ENCODE results near the gene GLIPR1L2.
"Not testable (repeated sequence)": the region's sequence is repeated elsewhere in the genome, so short reads cannot be mapped to it uniquely, and the experiment has no call there.

DNA sequence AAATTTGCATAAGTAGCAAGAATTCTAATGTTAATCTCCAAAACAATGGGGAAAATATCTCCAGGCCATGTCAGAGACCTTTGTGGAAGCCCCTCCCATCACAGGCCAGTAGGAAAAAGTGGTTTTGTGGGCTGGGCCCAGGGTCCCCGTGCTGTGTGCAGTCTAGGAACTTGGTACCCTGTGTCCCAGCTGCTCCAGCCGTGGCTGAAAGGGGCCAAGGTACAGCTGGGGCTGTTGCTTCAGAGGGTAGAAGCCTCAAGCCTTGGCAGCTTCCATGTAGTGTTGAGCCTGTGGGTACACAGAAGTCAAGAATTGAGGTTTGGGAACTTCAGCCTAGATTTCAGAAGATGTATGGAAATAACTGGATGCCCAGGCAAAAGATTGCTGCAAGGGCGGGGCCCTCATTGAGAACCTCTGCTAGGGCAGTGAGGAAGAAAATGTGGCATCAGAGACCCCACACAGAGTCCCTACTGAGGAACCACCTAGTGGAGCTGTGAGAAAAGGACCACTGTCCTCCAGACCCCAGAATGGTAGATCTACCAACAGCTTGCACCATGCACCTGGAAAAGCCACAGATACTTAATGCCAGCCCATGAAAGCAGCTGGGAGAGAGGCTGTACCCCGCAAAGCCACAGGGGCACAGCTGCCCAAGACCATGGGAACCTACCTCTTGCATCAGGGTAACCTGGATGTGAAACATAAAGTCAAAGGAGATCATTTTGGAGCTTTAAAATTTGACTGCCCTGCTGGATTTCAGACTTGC, 51.0 kb downstream of the GLIPR1L2 start:
- TF ChIP-seq, protein P1, sequence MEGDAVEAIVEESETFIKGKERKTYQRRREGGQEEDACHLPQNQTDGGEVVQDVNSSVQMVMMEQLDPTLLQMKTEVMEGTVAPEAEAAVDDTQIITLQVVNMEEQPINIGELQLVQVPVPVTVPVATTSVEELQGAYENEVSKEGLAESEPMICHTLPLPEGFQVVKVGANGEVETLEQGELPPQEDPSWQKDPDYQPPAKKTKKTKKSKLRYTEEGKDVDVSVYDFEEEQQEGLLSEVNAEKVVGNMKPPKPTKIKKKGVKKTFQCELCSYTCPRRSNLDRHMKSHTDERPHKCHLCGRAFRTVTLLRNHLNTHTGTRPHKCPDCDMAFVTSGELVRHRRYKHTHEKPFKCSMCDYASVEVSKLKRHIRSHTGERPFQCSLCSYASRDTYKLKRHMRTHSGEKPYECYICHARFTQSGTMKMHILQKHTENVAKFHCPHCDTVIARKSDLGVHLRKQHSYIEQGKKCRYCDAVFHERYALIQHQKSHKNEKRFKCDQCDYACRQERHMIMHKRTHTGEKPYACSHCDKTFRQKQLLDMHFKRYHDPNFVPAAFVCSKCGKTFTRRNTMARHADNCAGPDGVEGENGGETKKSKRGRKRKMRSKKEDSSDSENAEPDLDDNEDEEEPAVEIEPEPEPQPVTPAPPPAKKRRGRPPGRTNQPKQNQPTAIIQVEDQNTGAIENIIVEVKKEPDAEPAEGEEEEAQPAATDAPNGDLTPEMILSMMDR (conservative IDR thresholded peaks at IDR 0.05; ENCODE audit: low read depth in 2 of 2), result not testable (repeated sequence)
- not testable (repeated sequence) for TF ChIP-seq EZH2 (IDR thresholded peaks at IDR 0.05; ENCODE audit: low read depth, unreplicated experiment); EZH2phosphoT487 (IDR thresholded peaks at IDR 0.05; ENCODE audit: unreplicated experiment); CREB1 (CRISPR knock-in tag; IDR thresholded peaks at IDR 0.05; ENCODE audit: low read depth); POLR2AphosphoS5 (IDR thresholded peaks at IDR 0.05; ENCODE audit: low read depth)
- TF ChIP-seq, protein P2, sequence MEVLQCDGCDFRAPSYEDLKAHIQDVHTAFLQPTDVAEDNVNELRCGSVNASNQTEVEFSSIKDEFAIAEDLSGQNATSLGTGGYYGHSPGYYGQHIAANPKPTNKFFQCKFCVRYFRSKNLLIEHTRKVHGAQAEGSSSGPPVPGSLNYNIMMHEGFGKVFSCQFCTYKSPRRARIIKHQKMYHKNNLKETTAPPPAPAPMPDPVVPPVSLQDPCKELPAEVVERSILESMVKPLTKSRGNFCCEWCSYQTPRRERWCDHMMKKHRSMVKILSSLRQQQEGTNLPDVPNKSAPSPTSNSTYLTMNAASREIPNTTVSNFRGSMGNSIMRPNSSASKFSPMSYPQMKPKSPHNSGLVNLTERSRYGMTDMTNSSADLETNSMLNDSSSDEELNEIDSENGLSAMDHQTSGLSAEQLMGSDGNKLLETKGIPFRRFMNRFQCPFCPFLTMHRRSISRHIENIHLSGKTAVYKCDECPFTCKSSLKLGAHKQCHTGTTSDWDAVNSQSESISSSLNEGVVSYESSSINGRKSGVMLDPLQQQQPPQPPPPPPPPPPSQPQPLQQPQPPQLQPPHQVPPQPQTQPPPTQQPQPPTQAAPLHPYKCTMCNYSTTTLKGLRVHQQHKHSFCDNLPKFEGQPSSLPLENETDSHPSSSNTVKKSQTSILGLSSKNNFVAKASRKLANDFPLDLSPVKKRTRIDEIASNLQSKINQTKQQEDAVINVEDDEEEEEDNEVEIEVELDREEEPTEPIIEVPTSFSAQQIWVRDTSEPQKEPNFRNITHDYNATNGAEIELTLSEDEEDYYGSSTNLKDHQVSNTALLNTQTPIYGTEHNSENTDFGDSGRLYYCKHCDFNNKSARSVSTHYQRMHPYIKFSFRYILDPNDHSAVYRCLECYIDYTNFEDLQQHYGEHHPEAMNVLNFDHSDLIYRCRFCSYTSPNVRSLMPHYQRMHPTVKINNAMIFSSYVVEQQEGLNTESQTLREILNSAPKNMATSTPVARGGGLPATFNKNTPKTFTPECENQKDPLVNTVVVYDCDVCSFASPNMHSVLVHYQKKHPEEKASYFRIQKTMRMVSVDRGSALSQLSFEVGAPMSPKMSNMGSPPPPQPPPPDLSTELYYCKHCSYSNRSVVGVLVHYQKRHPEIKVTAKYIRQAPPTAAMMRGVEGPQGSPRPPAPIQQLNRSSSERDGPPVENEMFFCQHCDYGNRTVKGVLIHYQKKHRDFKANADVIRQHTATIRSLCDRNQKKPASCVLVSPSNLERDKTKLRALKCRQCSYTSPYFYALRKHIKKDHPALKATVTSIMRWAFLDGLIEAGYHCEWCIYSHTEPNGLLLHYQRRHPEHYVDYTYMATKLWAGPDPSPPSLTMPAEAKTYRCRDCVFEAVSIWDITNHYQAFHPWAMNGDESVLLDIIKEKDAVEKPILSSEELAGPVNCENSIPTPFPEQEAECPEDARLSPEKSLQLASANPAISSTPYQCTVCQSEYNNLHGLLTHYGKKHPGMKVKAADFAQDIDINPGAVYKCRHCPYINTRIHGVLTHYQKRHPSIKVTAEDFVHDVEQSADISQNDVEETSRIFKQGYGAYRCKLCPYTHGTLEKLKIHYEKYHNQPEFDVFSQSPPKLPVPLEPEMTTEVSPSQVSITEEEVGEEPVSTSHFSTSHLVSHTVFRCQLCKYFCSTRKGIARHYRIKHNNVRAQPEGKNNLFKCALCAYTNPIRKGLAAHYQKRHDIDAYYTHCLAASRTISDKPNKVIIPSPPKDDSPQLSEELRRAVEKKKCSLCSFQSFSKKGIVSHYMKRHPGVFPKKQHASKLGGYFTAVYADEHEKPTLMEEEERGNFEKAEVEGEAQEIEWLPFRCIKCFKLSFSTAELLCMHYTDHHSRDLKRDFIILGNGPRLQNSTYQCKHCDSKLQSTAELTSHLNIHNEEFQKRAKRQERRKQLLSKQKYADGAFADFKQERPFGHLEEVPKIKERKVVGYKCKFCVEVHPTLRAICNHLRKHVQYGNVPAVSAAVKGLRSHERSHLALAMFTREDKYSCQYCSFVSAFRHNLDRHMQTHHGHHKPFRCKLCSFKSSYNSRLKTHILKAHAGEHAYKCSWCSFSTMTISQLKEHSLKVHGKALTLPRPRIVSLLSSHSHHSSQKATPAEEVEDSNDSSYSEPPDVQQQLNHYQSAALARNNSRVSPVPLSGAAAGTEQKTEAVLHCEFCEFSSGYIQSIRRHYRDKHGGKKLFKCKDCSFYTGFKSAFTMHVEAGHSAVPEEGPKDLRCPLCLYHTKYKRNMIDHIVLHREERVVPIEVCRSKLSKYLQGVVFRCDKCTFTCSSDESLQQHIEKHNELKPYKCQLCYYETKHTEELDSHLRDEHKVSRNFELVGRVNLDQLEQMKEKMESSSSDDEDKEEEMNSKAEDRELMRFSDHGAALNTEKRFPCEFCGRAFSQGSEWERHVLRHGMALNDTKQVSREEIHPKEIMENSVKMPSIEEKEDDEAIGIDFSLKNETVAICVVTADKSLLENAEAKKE (CRISPR knock-in tag; IDR thresholded peaks at IDR 0.05), result not testable (repeated sequence)

Data from GM23338 (cell line).